ENCODE data around the gene PXYLP1. TPM values are rescaled to one million over a fixed set of nuclear protein-coding genes. Genes with fewer than 3 reads are reported as not detected.

PXYLP1 gene
- total and polyA plus RNA-seq, 8 donors, result 11.6 to 35.3 (median 28.3) TPM

- peak overlapping the region in 1 of 2 donors; percentile 89 for H3K27ac ChIP-seq
- H3K4me3 ChIP-seq, result peak overlapping the region; percentile 74 to 90
- ATAC-seq, result peak; percentile 53
- peaks cover 0 to 32% of the 10 kb centered on the region in 2 donors for H3K4me1 ChIP-seq
- H3K27me3 ChIP-seq, result no peaks in the 10 kb centered on the region
- no peaks in the 10 kb centered on the region for H3K36me3 ChIP-seq
- no peaks in the 10 kb centered on the region for H3K9me3 ChIP-seq
- intact Hi-C loops (cut with DNase I), result loop anchor here in 1 of 2 donors (10.0 kb wide), 1 partner anchor 53 kb away; no protein-coding TSS in a partner anchor
- DNase-seq, result peak in 2 of 4 donors; percentile 63 to 91
- TF ChIP-seq CTCF (IDR thresholded peaks at IDR 0.05), result no peak
Measured at GRCh38 chr3:141231952-141232823, 563 bp downstream of the PXYLP1 start.

GRCh38 chr3:141233457-141234161 is 2.0 kb downstream of the PXYLP1 start:
- TF ChIP-seq CTCF (IDR thresholded peaks at IDR 0.05), result no peak
- DNase-seq (no peak), ATAC-seq (no peak)
- peaks cover 7 to 32% of the 10 kb centered on the region in 2 donors for H3K4me1 ChIP-seq
- H3K27ac ChIP-seq, result no peak overlapping the region
- no peak overlapping the region for H3K4me3 ChIP-seq
- no peaks in the 10 kb centered on the region for H3K27me3 ChIP-seq
- intact Hi-C loops (cut with DNase I), result loop anchor here in 1 of 2 donors (10.0 kb wide), 1 partner anchor 51 kb away; no protein-coding TSS in a partner anchor
- H3K9me3 ChIP-seq, result no peaks in the 10 kb centered on the region
- H3K36me3 ChIP-seq, result no peaks in the 10 kb centered on the region

GRCh38 chr3:141234283-141234682 is 2.7 kb downstream of the PXYLP1 start:
- Histone ChIP-seq H3K36me3 (no peaks in the 10 kb centered on the region), H3K4me1 (peaks cover 7 to 32% of the 10 kb centered on the region in 2 donors), H3K4me3 (no peak overlapping the region), H3K9me3 (no peaks in the 10 kb centered on the region), H3K27ac (no peak overlapping the region), H3K27me3 (no peaks in the 10 kb centered on the region)
- DNase-seq (peak in 1 of 4 donors; percentile 51), ATAC-seq (no peak)
- no peak for TF ChIP-seq CTCF (IDR thresholded peaks at IDR 0.05)
- intact Hi-C loops (cut with DNase I), result loop anchor here in 1 of 2 donors (10.0 kb wide), 1 partner anchor 51 kb away; no protein-coding TSS in a partner anchor

GRCh38 chr3:141235661-141236171 is 4.1 kb downstream of the PXYLP1 start:
- no peak for DNase-seq
- Histone ChIP-seq H3K27ac (no peak overlapping the region), H3K4me1 (peaks cover 7 to 28% of the 10 kb centered on the region in 2 donors), H3K27me3 (no peaks in the 10 kb centered on the region), H3K9me3 (no peaks in the 10 kb centered on the region), H3K36me3 (no peaks in the 10 kb centered on the region), H3K4me3 (no peak overlapping the region)
- intact Hi-C loops (cut with DNase I), result loop anchor here in 1 of 2 donors (10.0 kb wide), 1 partner anchor 49 kb away; no protein-coding TSS in a partner anchor
- TF ChIP-seq CTCF (IDR thresholded peaks at IDR 0.05), result no peak
- no peak for ATAC-seq
